NT2/D1 (cell line): ENCODE results near the gene TMEM52B.

Experiments
- YY1 ChIP-seq: IDR thresholded peaks from 2 replicates; pipeline ENCODE4 v1.6.1; 2011; ENCODE audit not compliant: insufficient read length, insufficient read depth
- ZNF274 ChIP-seq: IDR thresholded peaks from 2 replicates; pipeline ENCODE4 v1.6.1; 2011; ENCODE audit warnings: mild to moderate bottlenecking, low read depth, low read length

DNA sequence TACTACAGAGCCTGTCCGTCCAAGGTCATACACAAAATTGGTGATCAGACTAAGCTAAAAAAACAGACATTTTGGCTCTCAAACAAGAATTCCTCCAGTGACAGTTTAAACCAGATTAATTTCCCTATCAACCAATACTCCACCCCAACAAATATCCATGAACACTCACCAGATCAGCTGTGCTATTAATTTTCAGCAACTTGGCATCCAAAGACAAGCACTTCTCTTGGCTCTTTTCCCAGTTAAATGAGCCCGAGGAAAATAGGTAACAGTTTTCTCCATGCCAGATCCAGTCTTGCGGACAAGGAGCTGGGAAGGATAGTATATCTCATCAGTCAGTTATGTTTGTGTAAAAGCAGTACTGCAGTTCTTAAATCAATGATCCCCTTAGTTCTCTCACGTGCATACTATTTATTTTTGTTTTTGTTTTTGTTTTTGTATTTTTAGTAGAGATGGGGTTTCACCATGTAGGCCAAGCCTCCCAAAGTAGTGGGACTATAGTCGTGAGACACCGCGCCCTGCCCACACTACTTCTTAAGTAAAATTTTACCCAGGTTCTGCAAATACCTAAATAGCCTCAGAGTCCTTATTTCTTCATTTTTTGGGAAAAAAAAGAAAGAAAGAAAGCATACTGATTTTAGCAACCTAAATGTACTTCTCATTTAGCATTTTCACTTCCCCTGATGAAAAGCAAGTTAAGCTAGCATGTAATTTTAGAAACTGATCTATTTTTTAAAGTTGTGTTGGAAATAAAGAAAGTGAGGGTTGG is 18.0 kb upstream of the TMEM52B start:
- TF ChIP-seq ZNF274 (no peak), YY1 (no peak)
